ENCODE results near the gene C20orf96. TPM values are rescaled to one million over a fixed set of nuclear protein-coding genes. Genes with fewer than 3 reads are reported as not detected.
"Not testable (repeated sequence)": the region's sequence is repeated elsewhere in the genome, so short reads cannot be mapped to it uniquely, and the experiment has no call there.

Gene C20orf96
- polyA plus RNA-seq, 1 experiment = 13.7 TPM

- CTCF ChIA-PET = no interaction called here
- Histone ChIP-seq H3K4me3 (ENCODE audit: low read depth, low read length) (no peak within 1 kb of the TSS), H3K9me3 (ENCODE audit: control insufficient read depth, insufficient read depth, low read length) (no peaks in the 10 kb centered on the region), H3K27me3 (ENCODE audit: control insufficient read depth, insufficient read depth, low read length) (no peaks in the 10 kb centered on the region), H3K27ac (ENCODE audit: low read depth, low read length) (no peak within 1 kb of the TSS)
- TF ChIP-seq CTCF (IDR thresholded peaks at IDR 0.05; ENCODE audit: low read depth, low read length) = no peak
- POLR2A ChIA-PET = no interaction called here
- no peak for DNase-seq (ENCODE audit: low read depth, low spot score)
Measured at GRCh38 chr20:226958-227357, 63.6 kb downstream of the C20orf96 start, which contains the start of gene DEFB129. DEFB129 (plus strand) TSS chr20:227258; CDS start chr20:227289, 31 bp downstream.

GRCh38 chr20:225879-226278, 64.7 kb downstream of the C20orf96 start:
- CTCF ChIA-PET; H3K9me3 ChIP-seq (ENCODE audit: control insufficient read depth, insufficient read depth, low read length): not testable (repeated sequence)

GRCh38 chr20:221258-221830, 69.2 kb downstream of the C20orf96 start:
- Histone ChIP-seq H3K27me3 (ENCODE audit: control insufficient read depth, insufficient read depth, low read length) (peaks cover 4% of the 10 kb centered on the region), H3K9me3 (ENCODE audit: control insufficient read depth, insufficient read depth, low read length) (no peaks in the 10 kb centered on the region), H3K27ac (ENCODE audit: low read depth, low read length) (no peak overlapping the region), H3K4me3 (ENCODE audit: low read depth, low read length) (no peak overlapping the region)
- ChIA-PET POLR2A (no interaction called here), CTCF (interaction anchor here (0.6 kb wide), 1 partner anchor 17 kb away, joined by 3 read pairs; no protein-coding TSS in a partner anchor)
- TF ChIP-seq CTCF (IDR thresholded peaks at IDR 0.05; ENCODE audit: low read depth, low read length) = no peak
- DNase-seq (ENCODE audit: low read depth, low spot score) = no peak

More at GRCh38 chr20:225879-226278, 64.7 kb downstream of the C20orf96 start:
- DNase-seq (ENCODE audit: low read depth, low spot score); H3K4me3 ChIP-seq (ENCODE audit: low read depth, low read length); H3K27ac ChIP-seq (ENCODE audit: low read depth, low read length); H3K27me3 ChIP-seq (ENCODE audit: control insufficient read depth, insufficient read depth, low read length); POLR2A ChIA-PET: not testable (repeated sequence)

Other genes starting within 250 kb of the C20orf96 start
- gene DEFB125, start 203.1 kb downstream of the C20orf96 start, polyA plus RNA-seq (2011; rRNA removed) = not detected in 2 replicates
- not detected in 2 replicates for gene DEFB126, start 148.2 kb downstream of the C20orf96 start, polyA plus RNA-seq (2011; rRNA removed)
- not detected in 2 replicates for gene DEFB127, start 133.3 kb downstream of the C20orf96 start, polyA plus RNA-seq (2011; rRNA removed)
- gene DEFB128, start 101.0 kb downstream of the C20orf96 start, polyA plus RNA-seq (2011; rRNA removed) = not detected in 2 replicates
- not detected in 2 replicates for gene DEFB129, start 63.5 kb downstream of the C20orf96 start, polyA plus RNA-seq (2011; rRNA removed)
- not detected in 2 replicates for gene DEFB132, start 33.0 kb downstream of the C20orf96 start, polyA plus RNA-seq (2011; rRNA removed)
- gene ZCCHC3, start 6.8 kb upstream of the C20orf96 start, polyA plus RNA-seq (2011; rRNA removed) = 14.0 and 15.4 TPM in 2 replicates
- gene SOX12, start 34.8 kb upstream of the C20orf96 start, polyA plus RNA-seq (2011; rRNA removed) = 3.8 and 4.6 TPM in 2 replicates
- 35.6 and 43.3 TPM in 2 replicates for gene NRSN2, start 56.4 kb upstream of the C20orf96 start, polyA plus RNA-seq (2011; rRNA removed)
- 32.6 and 45.5 TPM in 2 replicates for gene TRIB3, start 90.0 kb upstream of the C20orf96 start, polyA plus RNA-seq (2011; rRNA removed)
- gene RBCK1, start 117.5 kb upstream of the C20orf96 start, polyA plus RNA-seq (2011; rRNA removed) = 57.4 and 69.3 TPM in 2 replicates
- 40.1 and 45.6 TPM in 2 replicates for gene TBC1D20, start 171.8 kb upstream of the C20orf96 start, polyA plus RNA-seq (2011; rRNA removed)